ENCODE data around the gene TEX55.

GRCh38 chr3:119098003-119098402 is 48.0 kb upstream of the TEX55 start:
- TF ChIP-seq CTCF (conservative IDR thresholded peaks at IDR 0.05; ENCODE audit: low read depth in 2 of 2) (no peak), POLR2AphosphoS5 (IDR thresholded peaks at IDR 0.05; ENCODE audit: low read depth) (no peak), EZH2 (IDR thresholded peaks at IDR 0.05; ENCODE audit: low read depth, unreplicated experiment) (no peak), NANOG (IDR thresholded peaks at IDR 0.05; ENCODE audit: borderline replicate concordance) (no peak), CREB1 (CRISPR knock-in tag; IDR thresholded peaks at IDR 0.05; ENCODE audit: low read depth) (no peak), REST (IDR thresholded peaks at IDR 0.05; ENCODE audit: unreplicated experiment) (no peak)
- TF ChIP-seq, protein P1, sequence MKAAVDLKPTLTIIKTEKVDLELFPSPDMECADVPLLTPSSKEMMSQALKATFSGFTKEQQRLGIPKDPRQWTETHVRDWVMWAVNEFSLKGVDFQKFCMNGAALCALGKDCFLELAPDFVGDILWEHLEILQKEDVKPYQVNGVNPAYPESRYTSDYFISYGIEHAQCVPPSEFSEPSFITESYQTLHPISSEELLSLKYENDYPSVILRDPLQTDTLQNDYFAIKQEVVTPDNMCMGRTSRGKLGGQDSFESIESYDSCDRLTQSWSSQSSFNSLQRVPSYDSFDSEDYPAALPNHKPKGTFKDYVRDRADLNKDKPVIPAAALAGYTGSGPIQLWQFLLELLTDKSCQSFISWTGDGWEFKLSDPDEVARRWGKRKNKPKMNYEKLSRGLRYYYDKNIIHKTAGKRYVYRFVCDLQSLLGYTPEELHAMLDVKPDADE (IDR thresholded peaks at IDR 0.05) = no peak

Measured in GM23338 (cell line).